ENCODE results near the gene CNTFR.

CNTFR gene

GRCh38 chr9:34557426-34558321, 31.9 kb downstream of the CNTFR start:
- in situ Hi-C loops (cut with MboI; ENCODE audit: low sequenced_read_pairs) = no loop called here

GRCh38 chr9:34556949-34557348, 32.6 kb downstream of the CNTFR start:
- in situ Hi-C loops (cut with MboI; ENCODE audit: low sequenced_read_pairs) = no loop called here

- in situ Hi-C loops (cut with MboI; ENCODE audit: low sequenced_read_pairs) = no loop called here
Measured at GRCh38 chr9:34555936-34556525, 33.5 kb downstream of the CNTFR start.

- in situ Hi-C loops (cut with MboI; ENCODE audit: low sequenced_read_pairs) = no loop called here
Measured at GRCh38 chr9:34555500-34555899, 34.0 kb downstream of the CNTFR start.

- in situ Hi-C loops (cut with MboI; ENCODE audit: low sequenced_read_pairs) = no loop called here
Measured at GRCh38 chr9:34555002-34555348, 34.5 kb downstream of the CNTFR start.

- in situ Hi-C loops (cut with MboI; ENCODE audit: low sequenced_read_pairs) = no loop called here
Measured at GRCh38 chr9:34554211-34555001, 35.1 kb downstream of the CNTFR start.

- in situ Hi-C loops (cut with MboI; ENCODE audit: low sequenced_read_pairs) = no loop called here
Measured at GRCh38 chr9:34553511-34554021, 36.0 kb downstream of the CNTFR start.

GRCh38 chr9:34552986-34553385, 36.5 kb downstream of the CNTFR start:
- in situ Hi-C loops (cut with MboI; ENCODE audit: low sequenced_read_pairs) = no loop called here

GRCh38 chr9:34552606-34552981, 36.9 kb downstream of the CNTFR start:
- in situ Hi-C loops (cut with MboI; ENCODE audit: low sequenced_read_pairs) = no loop called here

GRCh38 chr9:34551751-34552605, 37.5 kb downstream of the CNTFR start:
- in situ Hi-C loops (cut with MboI; ENCODE audit: low sequenced_read_pairs) = no loop called here

GRCh38 chr9:34550681-34551270, 38.7 kb downstream of the CNTFR start:
- in situ Hi-C loops (cut with MboI; ENCODE audit: low sequenced_read_pairs) = no loop called here

- in situ Hi-C loops (cut with MboI; ENCODE audit: low sequenced_read_pairs) = no loop called here
Measured at GRCh38 chr9:34550016-34550680, 39.4 kb downstream of the CNTFR start.

- in situ Hi-C loops (cut with MboI; ENCODE audit: low sequenced_read_pairs) = no loop called here
Measured at GRCh38 chr9:34549407-34549732, 40.2 kb downstream of the CNTFR start.

GRCh38 chr9:34547960-34548611, 41.4 kb downstream of the CNTFR start:
- in situ Hi-C loops (cut with MboI; ENCODE audit: low sequenced_read_pairs) = no loop called here

- in situ Hi-C loops (cut with MboI; ENCODE audit: low sequenced_read_pairs) = no loop called here
Measured at GRCh38 chr9:34546834-34547827, 42.4 kb downstream of the CNTFR start.

- in situ Hi-C loops (cut with MboI; ENCODE audit: low sequenced_read_pairs) = no loop called here
Measured at GRCh38 chr9:34546102-34546833, 43.3 kb downstream of the CNTFR start.

GRCh38 chr9:34545497-34545896, 44.0 kb downstream of the CNTFR start:
- in situ Hi-C loops (cut with MboI; ENCODE audit: low sequenced_read_pairs) = no loop called here

All from HL-60/S4 treated with phorbol 12-myristate 13-acetate at 8.2 ng/mL for 4 days and 3 days (cell line).